H9 (cell line): ENCODE results near the gene ZDHHC17. TPM values are rescaled to one million over a fixed set of nuclear protein-coding genes. Genes with fewer than 3 reads are reported as not detected.

ENCODE experiments used
- DNase-seq: peaks from one replicate; pipeline ENCODE4 v3.0.0-alpha.2; 2017
- H2AFZ ChIP-seq: one replicate; pipeline ENCODE4 v1.6.1; 2013; ENCODE audit warnings: mild to moderate bottlenecking, low read length, control low read depth, moderate library complexity
- H2AK5ac ChIP-seq: 2 replicates; pipeline ENCODE4 v1.6.1; 2013; ENCODE audit warnings: low read length, control low read depth, mixed read lengths; ENCODE audit not compliant: insufficient read length
- H2BK120ac ChIP-seq: one replicate; pipeline ENCODE4 v1.6.1; 2013; ENCODE audit warnings: low read depth, mild to moderate bottlenecking, low read length, control low read depth, inconsistent platforms; ENCODE audit not compliant: poor library complexity, severe bottlenecking
- H2BK12ac ChIP-seq: 2 replicates; pipeline ENCODE4 v1.6.1; 2013; ENCODE audit warnings: low read length, control low read depth, mixed read lengths, low read depth; ENCODE audit not compliant: insufficient read length
- H2BK15ac ChIP-seq: 2 replicates; pipeline ENCODE4 v1.6.1; 2013; ENCODE audit warnings: low read depth, low read length, control low read depth
- H2BK20ac ChIP-seq: one replicate; pipeline ENCODE4 v1.6.1; 2013; ENCODE audit warnings: low read depth, mild to moderate bottlenecking, low read length, control low read depth, inconsistent platforms; ENCODE audit not compliant: poor library complexity, severe bottlenecking
- H2BK5ac ChIP-seq: 2 replicates; pipeline ENCODE4 v1.6.1; 2013; ENCODE audit warnings: low read length, control low read depth, mixed read lengths; ENCODE audit not compliant: insufficient read length
- H3K14ac ChIP-seq: 2 replicates; pipeline ENCODE4 v1.6.1; 2013; ENCODE audit warnings: low read length, control low read depth; ENCODE audit not compliant: insufficient read depth
- H3K18ac ChIP-seq: 2 replicates; pipeline ENCODE4 v1.6.1; 2013; ENCODE audit warnings: low read depth, mild to moderate bottlenecking, mixed read lengths, low read length, control low read depth; ENCODE audit not compliant: insufficient read length
- H3K23ac ChIP-seq: 2 replicates; pipeline ENCODE4 v1.6.1; 2013; ENCODE audit warnings: low read length, control low read depth, mixed read lengths, low read depth; ENCODE audit not compliant: insufficient read length
- H3K23me2 ChIP-seq: 2 replicates; pipeline ENCODE4 v1.6.1; 2013; ENCODE audit warnings: low read depth, mild to moderate bottlenecking, mixed read lengths, low read length, control low read depth; ENCODE audit not compliant: insufficient read length, poor library complexity, severe bottlenecking
- H3K27ac ChIP-seq: 2 replicates; pipeline ENCODE4 v1.5.1; 2013; ENCODE audit warnings: low read length, control low read depth, mixed read lengths, low read depth; ENCODE audit not compliant: insufficient read length
- H3K27me3 ChIP-seq: 2 replicates; pipeline ENCODE4 v1.6.1; 2013; ENCODE audit warnings: low read length, control low read depth, inconsistent platforms; ENCODE audit not compliant: insufficient read depth
- H3K4ac ChIP-seq: 2 replicates; pipeline ENCODE4 v1.6.1; 2013; ENCODE audit warnings: low read depth, mild to moderate bottlenecking, control low read depth, inconsistent platforms, low read length, moderate library complexity
- H3K4me1 ChIP-seq: 2 replicates; pipeline ENCODE4 v1.6.1; 2013; ENCODE audit warnings: low read length, control low read depth, inconsistent platforms; ENCODE audit not compliant: insufficient read depth
- H3K4me2 ChIP-seq: 2 replicates; pipeline ENCODE4 v1.6.1; 2013; ENCODE audit warnings: low read length, control low read depth, mixed read lengths; ENCODE audit not compliant: insufficient read length, insufficient read depth
- H3K56ac ChIP-seq: 2 replicates; pipeline ENCODE4 v1.6.1; 2013; ENCODE audit warnings: low read depth, mild to moderate bottlenecking, mixed read lengths, low read length, control low read depth; ENCODE audit not compliant: insufficient read length
- H3K79me1 ChIP-seq: 2 replicates; pipeline ENCODE4 v1.6.1; 2013; ENCODE audit warnings: low read depth, mild to moderate bottlenecking, moderate library complexity, low read length, control low read depth, inconsistent platforms; ENCODE audit not compliant: insufficient read depth, poor library complexity, severe bottlenecking
- H3K79me2 ChIP-seq: 2 replicates; pipeline ENCODE4 v1.6.1; 2013; ENCODE audit warnings: low read length, control low read depth, inconsistent platforms; ENCODE audit not compliant: insufficient read depth
- H3K9ac ChIP-seq: 2 replicates; pipeline ENCODE4 v1.6.1; 2013; ENCODE audit warnings: low read length, control low read depth, mixed read lengths; ENCODE audit not compliant: insufficient read length; ENCODE audit errors: extremely low read depth
- H3K9me3 ChIP-seq: one replicate; pipeline ENCODE4 v1.6.1; 2013; ENCODE audit warnings: low read depth, low read length, inconsistent platforms; ENCODE audit not compliant: control insufficient read depth
- H3T11ph ChIP-seq: one replicate; pipeline ENCODE4 v1.6.1; 2013; ENCODE audit warnings: mild to moderate bottlenecking, low read length, control low read depth, inconsistent platforms
- H4K20me1 ChIP-seq: one replicate; pipeline ENCODE4 v1.6.1; 2013; ENCODE audit not compliant: control insufficient read depth, insufficient read length, insufficient read depth
- H4K5ac ChIP-seq: 2 replicates; pipeline ENCODE4 v1.6.1; 2013; ENCODE audit warnings: low read depth, mild to moderate bottlenecking, mixed read lengths, low read length, control low read depth; ENCODE audit not compliant: insufficient read length
- H4K8ac ChIP-seq: replicated peaks from 2 replicates; pipeline ENCODE4 v1.6.1; 2013; ENCODE audit warnings: low read length, control low read depth, mixed read lengths, low read depth; ENCODE audit not compliant: insufficient read length
- H4K91ac ChIP-seq: 2 replicates; pipeline ENCODE4 v1.6.1; 2013; ENCODE audit warnings: low read depth, mild to moderate bottlenecking, moderate library complexity, mixed read lengths, low read length, control low read depth; ENCODE audit not compliant: insufficient read length
- H3K27ac Mint-ChIP-seq, 3 experiments: 2 replicates in 2 of 3; 3 replicates in 1 of 3; pipeline ENCODE4 v1.8.0; 2020 to 2021; ENCODE audit warnings: mixed read lengths in 3 of 3, mild to moderate bottlenecking in 1 of 3, moderate library complexity in 1 of 3
- H3K27me3 Mint-ChIP-seq: 2 replicates; pipeline ENCODE4 v1.8.0; 2021; ENCODE audit warnings: low read depth, mild to moderate bottlenecking, moderate library complexity, mixed read lengths
- H3K36me3 Mint-ChIP-seq, 3 experiments: 2 replicates in 2 of 3; 3 replicates in 1 of 3; pipeline ENCODE4 v1.8.0; 2020 to 2021; ENCODE audit warnings: low read depth in 3 of 3, mixed read lengths in 3 of 3; ENCODE audit not compliant: insufficient read depth in 1 of 3
- H3K4me1 Mint-ChIP-seq, 2 experiments: 2 replicates each; pipeline ENCODE4 v1.8.0; 2020; ENCODE audit warnings: mixed read lengths in 2 of 2
- H3K4me3 Mint-ChIP-seq, 2 experiments: 2 replicates in 1 of 2; 3 replicates in 1 of 2; pipeline ENCODE4 v1.8.0; 2020 to 2021; ENCODE audit warnings: mild to moderate bottlenecking in 2 of 2, mixed read lengths in 2 of 2, moderate library complexity in 1 of 2
- H3K9me3 Mint-ChIP-seq, 2 experiments: 2 replicates in 1 of 2; 3 replicates in 1 of 2; pipeline ENCODE4 v1.8.0; 2020; ENCODE audit warnings: mild to moderate bottlenecking in 2 of 2, mixed read lengths in 2 of 2, moderate library complexity in 1 of 2
- CTCF ChIP-seq: fragments of 200-600 bp; sonication (generic); conservative IDR thresholded peaks from 3 replicates; pipeline ENCODE4 v1.8.0; 2021; ENCODE audit warnings: antibody characterized with exemption, mild to moderate bottlenecking
- WGBS: extraction: QIAGEN DNeasy Blood & Tissue Kit; methylation state at CpG from one replicate; pipeline ENCODE4 v1.1.7; 2013; ENCODE audit warnings: missing lambda C conversion rate, low lambda C conversion rate, mixed read lengths; ENCODE audit not compliant: insufficient read length; ENCODE audit errors: extremely low coverage; 5-methylcytosine and 5-hydroxymethylcytosine counted together
- total RNA-seq: library from RNA; stranded (reverse); gene quantifications from 2 replicates; pipeline ENCODE4 v1.2.1, GENCODE V29; 2021

The ZDHHC17 gene
- total RNA-seq, 1 experiment from 2014 or later: 32.6 TPM

DNA sequence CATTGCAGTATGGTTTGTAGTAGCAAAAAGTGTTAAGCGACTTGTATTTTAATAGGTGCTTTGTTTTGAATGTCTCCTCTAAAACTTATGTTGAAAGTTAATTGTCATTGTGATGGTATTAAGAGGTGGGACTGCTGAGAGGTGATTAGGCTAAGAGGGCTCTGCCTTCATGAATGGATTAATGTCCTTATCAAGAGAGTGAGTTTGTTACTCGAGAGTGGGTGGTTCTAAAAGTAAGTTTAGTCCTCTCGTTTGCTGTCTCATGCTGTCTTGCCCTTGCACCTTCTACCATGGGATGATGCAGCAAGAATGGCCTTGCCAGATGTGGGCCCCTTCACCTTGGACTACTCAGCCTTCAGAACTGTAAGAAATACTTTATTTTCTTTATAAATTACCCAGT lies 17.4 kb downstream of the ZDHHC17 start:
- no peak for DNase-seq
- no CpG with 5 or more reads among the region's 3 CpGs for WGBS

More for the DNA sequence above, 17.4 kb downstream of the ZDHHC17 start:
- Mint-ChIP-seq H3K36me3 (peaks cover 0 to 9% (median 6%) of the 10 kb centered on the region in 3 experiments; a peak in 4 of 7 replicates), H3K27ac (peak overlapping the region; percentile 32 to 82 (median 43); a peak in 6 of 7 replicates), H3K4me3 (peak overlapping the region in 1 of 2 experiments; percentile 44; a peak in 2 of 5 replicates), H3K27me3 (no peaks in the 10 kb centered on the region), H3K4me1 (peaks cover 45 to 62% of the 10 kb centered on the region in 2 experiments), H3K9me3 (peaks cover 0 to 5% of the 10 kb centered on the region in 2 experiments; a peak in 2 of 5 replicates)
- Histone ChIP-seq H3T11ph (no peak overlapping the region), H2BK12ac (no peak overlapping the region), H2BK5ac (no peak overlapping the region), H3K27ac (no peak overlapping the region), H3K56ac (no peak overlapping the region), H3K9me3 (no peaks in the 10 kb centered on the region), H3K23me2 (no peaks in the 10 kb centered on the region), H3K79me1 (no peaks in the 10 kb centered on the region), H3K4me1 (peaks cover 12% of the 10 kb centered on the region), H2BK20ac (no peak overlapping the region), H4K5ac (no peak overlapping the region), H3K23ac (no peak overlapping the region), H4K20me1 (no peaks in the 10 kb centered on the region), H3K27me3 (no peaks in the 10 kb centered on the region), H4K91ac (no peak overlapping the region), H3K9ac (no peak overlapping the region), H3K4me2 (no peak overlapping the region), H3K79me2 (peaks cover 25% of the 10 kb centered on the region; the same call in 1 of the 2 replicates), H2AK5ac (no peak overlapping the region), H3K4ac (no peak overlapping the region), H2BK120ac (no peak overlapping the region), H3K18ac (no peak overlapping the region), H2AFZ (no peak overlapping the region), H2BK15ac (no peak overlapping the region), H3K14ac (no peak overlapping the region), H4K8ac (no peak overlapping the region)
- no peak for TF ChIP-seq CTCF
